K562 (cell line): ENCODE measurements around the gene FNBP1. TPM values are rescaled to one million over a fixed set of nuclear protein-coding genes. Genes with fewer than 3 reads are reported as not detected.

Source experiments
- ESRRB ChIP-seq: fragments of 250-450 bp; sonication (Bioruptor Pico); IDR thresholded peaks from 2 replicates; pipeline ENCODE4 v1.5.0; 2020; ENCODE audit warnings: mild to moderate bottlenecking, moderate library complexity, borderline replicate concordance
- HEY1 ChIP-seq: fragments of 250-450 bp; sonication (Bioruptor Pico); IDR thresholded peaks from 2 replicates; pipeline ENCODE4 v1.5.0; 2020; ENCODE audit warnings: mild to moderate bottlenecking, moderate library complexity, borderline replicate concordance
- KDM2B ChIP-seq: fragments of 250-450 bp; sonication (Bioruptor Pico); IDR thresholded peaks from 2 replicates; pipeline ENCODE4 v1.8.0; 2021; ENCODE audit warnings: mild to moderate bottlenecking, moderate library complexity
- NBN ChIP-seq: fragments of 450-650 bp; IDR thresholded peaks from 2 replicates; pipeline ENCODE4 v1.6.1; 2016; ENCODE audit warnings: low read depth, mild to moderate bottlenecking
- NONO ChIP-seq, 2 experiments: fragments of 200-400 bp in 1 of 2; fragments of 450-650 bp in 1 of 2; formaldehyde crosslinking in 1 of 2; IDR thresholded peaks; 2 replicates each; pipeline ENCODE4 v1.6.1; 2017; ENCODE audit warnings: low read depth in 2 of 2, mild to moderate bottlenecking in 2 of 2, moderate library complexity in 2 of 2, low read length in 1 of 2
- NR2C1 ChIP-seq, 2 experiments: fragments of 450-650 bp; IDR thresholded peaks; 2 replicates each; pipeline ENCODE4 v1.6.1; 2017; ENCODE audit warnings: mild to moderate bottlenecking in 2 of 2, antibody characterized with exemption in 1 of 2, inconsistent platforms in 1 of 2, missing compliant biosample characterization in 1 of 2, missing genetic modification characterization in 1 of 2
- PHF8 ChIP-seq: fragments of 200-600 bp; sonication (generic); IDR thresholded peaks from 2 replicates; pipeline ENCODE4 v1.6.1; 2012; ENCODE audit warnings: mixed run types, mild to moderate bottlenecking, inconsistent platforms, low read length, moderate library complexity, borderline replicate concordance
- SMARCA4 ChIP-seq: fragments of 450-650 bp; IDR thresholded peaks from 2 replicates; pipeline ENCODE4 v1.6.1; 2016
- SMARCB1 ChIP-seq: IDR thresholded peaks from 2 replicates; pipeline ENCODE4 v1.6.1; 2011; ENCODE audit warnings: improper control_type of control experiment, low read depth; ENCODE audit not compliant: insufficient read length
- SP1 ChIP-seq: sonication (generic); formaldehyde crosslinking; IDR thresholded peaks from 2 replicates; pipeline ENCODE4 v1.8.1; 2022; ENCODE audit warnings: mild to moderate bottlenecking, missing genetic modification reagents
- TEAD2 ChIP-seq: fragments of 450-650 bp; IDR thresholded peaks from 2 replicates; pipeline ENCODE4 v1.6.1; 2016; ENCODE audit warnings: missing genetic modification characterization, control low read depth, missing compliant biosample characterization
- TRIM24 ChIP-seq, 2 experiments: fragments of 450-650 bp; IDR thresholded peaks; 2 replicates each; pipeline ENCODE4 v1.6.1; 2016
- ZNF384 ChIP-seq: IDR thresholded peaks from 2 replicates; pipeline ENCODE4 v1.6.1; 2012; ENCODE audit warnings: low read depth, low read length, improper control_type of control experiment
- polyA plus RNA-seq, 8 experiments: library from polyadenylated mRNA; depleted of rRNA in 4 of 8; stranded (reverse) in 5 of 8; unstranded in 3 of 8; fragments of >200 nt; fragmentation: Nextera tagmentation in 2 of 8; fragmentation: Illumina TruSeq in 1 of 8; extraction: Ambion mirVana in 2 of 8; extraction: Trizol in 1 of 8; gene quantifications; 2 replicates each; pipeline versions ENCODE4 v1.2.1 to v1.2.3, GENCODE V29; 2011 to 2014; ENCODE audit warnings: inconsistent platforms in 1 of 8, missing spikeins in 1 of 8
- total RNA-seq, 7 experiments: library from RNA; depleted of rRNA in 6 of 7; stranded (reverse); fragments of >200 nt in 6 of 7; fragmentation: Illumina TruSeq in 2 of 7; extraction: Trizol in 2 of 7; gene quantifications; 2 replicates each; pipeline versions ENCODE4 v1.2.1 to v1.2.3, GENCODE V29; 2011 to 2021; ENCODE audit warnings: low replicate concordance in 1 of 7
- TF ChIP-seq, protein P1 (sequence below), 3 experiments: IDR thresholded peaks in 2 of 3; conservative IDR thresholded peaks in 1 of 3; 2 replicates each; pipeline ENCODE4 v1.5.1; 2011 to 2012; ENCODE audit warnings: low read length in 3 of 3, mild to moderate bottlenecking in 3 of 3, control low read depth in 2 of 3, improper control_type of control experiment in 1 of 3, inconsistent platforms in 1 of 3, low read depth in 1 of 3, mixed read lengths in 1 of 3, moderate library complexity in 1 of 3; ENCODE audit not compliant: insufficient read depth in 2 of 3
- TF ChIP-seq, protein P2 (sequence below): fragments of 250-450 bp; sonication (Bioruptor Pico); IDR thresholded peaks from 2 replicates; pipeline ENCODE4 v1.6.1; 2021; ENCODE audit warnings: mild to moderate bottlenecking
- TF ChIP-seq, protein P3 (sequence below), 2 experiments: fragments of 450-650 bp in 1 of 2; IDR thresholded peaks; 2 replicates each; pipeline ENCODE4 v1.6.1; 2011 to 2017; ENCODE audit warnings: low read depth in 2 of 2, antibody characterized with exemption in 1 of 2, borderline replicate concordance in 1 of 2, low read length in 1 of 2, mild to moderate bottlenecking in 1 of 2, mixed read lengths in 1 of 2; ENCODE audit not compliant: control insufficient read depth in 1 of 2
- TF ChIP-seq, protein P4 (sequence below): fragments of 450-650 bp; IDR thresholded peaks from 2 replicates; pipeline ENCODE4 v1.6.1; 2016; ENCODE audit warnings: antibody characterized with exemption

The FNBP1 gene
- total and polyA plus RNA-seq, 9 of the 15 experiments (the other 6 are each of a cell fraction or from before 2014, with no cell fraction given), result 1.8 to 14.9 (median 7.6) TPM

DNA sequence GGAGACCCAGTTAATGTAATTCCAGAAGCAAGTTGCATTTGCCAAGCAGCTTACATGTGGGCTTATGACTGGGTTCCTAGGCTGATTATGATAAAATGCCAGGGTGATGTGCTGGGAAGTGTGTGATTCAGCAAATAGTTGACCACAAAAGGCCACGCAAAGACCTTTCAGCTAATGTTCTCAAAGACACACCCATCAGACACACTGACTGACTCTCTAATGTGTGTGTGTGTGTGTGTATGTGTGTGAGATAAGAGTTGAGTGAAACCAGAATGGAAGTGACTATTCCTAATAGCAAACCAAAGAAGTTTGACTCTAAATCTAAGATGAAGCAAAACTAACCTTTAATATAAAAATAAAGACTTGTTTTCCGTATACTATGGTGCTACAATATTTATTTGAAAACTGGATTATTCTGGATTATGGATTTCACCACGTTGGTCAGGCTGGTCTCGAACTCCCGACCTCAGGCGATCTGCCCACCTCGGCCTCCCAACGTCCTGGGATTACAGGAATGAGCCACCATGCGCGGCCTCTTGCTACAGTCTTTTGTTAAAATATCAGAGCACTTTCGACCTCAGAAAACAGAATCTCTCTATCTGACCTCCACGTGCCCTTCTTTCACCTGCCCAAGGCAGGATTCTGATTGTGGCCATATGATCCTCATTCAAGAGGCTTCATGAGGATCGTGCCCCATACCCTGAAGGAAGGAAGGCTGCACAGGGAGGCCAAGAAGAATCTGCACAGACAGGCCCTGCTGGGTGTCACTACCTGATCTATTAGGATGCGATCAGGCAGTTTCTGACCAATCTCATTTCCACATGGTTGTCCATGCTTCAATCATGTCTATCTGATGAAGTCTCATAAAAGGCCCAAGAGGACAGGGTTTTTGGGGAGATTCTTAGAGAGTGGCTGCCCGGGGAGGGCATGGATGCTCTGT is 132.1 kb downstream of the FNBP1 start (continued):
- TF ChIP-seq, protein P1, sequence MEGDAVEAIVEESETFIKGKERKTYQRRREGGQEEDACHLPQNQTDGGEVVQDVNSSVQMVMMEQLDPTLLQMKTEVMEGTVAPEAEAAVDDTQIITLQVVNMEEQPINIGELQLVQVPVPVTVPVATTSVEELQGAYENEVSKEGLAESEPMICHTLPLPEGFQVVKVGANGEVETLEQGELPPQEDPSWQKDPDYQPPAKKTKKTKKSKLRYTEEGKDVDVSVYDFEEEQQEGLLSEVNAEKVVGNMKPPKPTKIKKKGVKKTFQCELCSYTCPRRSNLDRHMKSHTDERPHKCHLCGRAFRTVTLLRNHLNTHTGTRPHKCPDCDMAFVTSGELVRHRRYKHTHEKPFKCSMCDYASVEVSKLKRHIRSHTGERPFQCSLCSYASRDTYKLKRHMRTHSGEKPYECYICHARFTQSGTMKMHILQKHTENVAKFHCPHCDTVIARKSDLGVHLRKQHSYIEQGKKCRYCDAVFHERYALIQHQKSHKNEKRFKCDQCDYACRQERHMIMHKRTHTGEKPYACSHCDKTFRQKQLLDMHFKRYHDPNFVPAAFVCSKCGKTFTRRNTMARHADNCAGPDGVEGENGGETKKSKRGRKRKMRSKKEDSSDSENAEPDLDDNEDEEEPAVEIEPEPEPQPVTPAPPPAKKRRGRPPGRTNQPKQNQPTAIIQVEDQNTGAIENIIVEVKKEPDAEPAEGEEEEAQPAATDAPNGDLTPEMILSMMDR (IDR thresholded peaks at IDR 0.05 in 2 of 3, conservative IDR thresholded peaks at IDR 0.05 in 1 of 3; ENCODE audit: insufficient read depth in 2 of 3, low read depth in 1 of 3, low read length in 3 of 3), result no peak
- TF ChIP-seq NR2C1 (IDR thresholded peaks at IDR 0.05) (no peak), NR2C1 (tag; IDR thresholded peaks at IDR 0.05) (no peak), KDM2B (CRISPR knock-in tag) (no peak), TRIM24 (IDR thresholded peaks at IDR 0.05) (peak; percentile 53 to 82; a peak in 2 of 4 replicates), PHF8 (no peak), NBN (peak; percentile 93), TEAD2 (tag) (0 out of 2 replicates have a peak, but pooled peaks have one; percentile 46), ESRRB (CRISPR knock-in tag) (no peak), ZNF384 (peak; percentile 40; the same call in 1 of the 2 replicates), SP1 (0 out of 2 replicates have a peak, but pooled peaks have one; percentile 35), HEY1 (CRISPR knock-in tag) (0 out of 2 replicates have a peak, but pooled peaks have one; percentile 44), SMARCB1 (peak; percentile 74), SMARCA4 (peak; percentile 99), NONO (IDR thresholded peaks at IDR 0.05; ENCODE audit: low read depth in 2 of 2, low read length in 1 of 2) (peak in 1 of 2 experiments; percentile 73; a peak in 1 of 4 replicates)
- TF ChIP-seq, protein P2, sequence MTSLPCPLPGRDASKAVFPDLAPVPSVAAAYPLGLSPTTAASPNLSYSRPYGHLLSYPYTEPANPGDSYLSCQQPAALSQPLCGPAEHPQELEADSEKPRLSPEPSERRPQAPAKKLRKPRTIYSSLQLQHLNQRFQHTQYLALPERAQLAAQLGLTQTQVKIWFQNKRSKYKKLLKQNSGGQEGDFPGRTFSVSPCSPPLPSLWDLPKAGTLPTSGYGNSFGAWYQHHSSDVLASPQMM (CRISPR knock-in tag), result no peak
- TF ChIP-seq, protein P3, sequence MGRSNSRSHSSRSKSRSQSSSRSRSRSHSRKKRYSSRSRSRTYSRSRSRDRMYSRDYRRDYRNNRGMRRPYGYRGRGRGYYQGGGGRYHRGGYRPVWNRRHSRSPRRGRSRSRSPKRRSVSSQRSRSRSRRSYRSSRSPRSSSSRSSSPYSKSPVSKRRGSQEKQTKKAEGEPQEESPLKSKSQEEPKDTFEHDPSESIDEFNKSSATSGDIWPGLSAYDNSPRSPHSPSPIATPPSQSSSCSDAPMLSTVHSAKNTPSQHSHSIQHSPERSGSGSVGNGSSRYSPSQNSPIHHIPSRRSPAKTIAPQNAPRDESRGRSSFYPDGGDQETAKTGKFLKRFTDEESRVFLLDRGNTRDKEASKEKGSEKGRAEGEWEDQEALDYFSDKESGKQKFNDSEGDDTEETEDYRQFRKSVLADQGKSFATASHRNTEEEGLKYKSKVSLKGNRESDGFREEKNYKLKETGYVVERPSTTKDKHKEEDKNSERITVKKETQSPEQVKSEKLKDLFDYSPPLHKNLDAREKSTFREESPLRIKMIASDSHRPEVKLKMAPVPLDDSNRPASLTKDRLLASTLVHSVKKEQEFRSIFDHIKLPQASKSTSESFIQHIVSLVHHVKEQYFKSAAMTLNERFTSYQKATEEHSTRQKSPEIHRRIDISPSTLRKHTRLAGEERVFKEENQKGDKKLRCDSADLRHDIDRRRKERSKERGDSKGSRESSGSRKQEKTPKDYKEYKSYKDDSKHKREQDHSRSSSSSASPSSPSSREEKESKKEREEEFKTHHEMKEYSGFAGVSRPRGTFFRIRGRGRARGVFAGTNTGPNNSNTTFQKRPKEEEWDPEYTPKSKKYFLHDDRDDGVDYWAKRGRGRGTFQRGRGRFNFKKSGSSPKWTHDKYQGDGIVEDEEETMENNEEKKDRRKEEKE (IDR thresholded peaks at IDR 0.05; ENCODE audit: borderline replicate concordance in 1 of 2, control insufficient read depth in 1 of 2, low read depth in 2 of 2, low read length in 1 of 2), result peak in 1 of 2 experiments; percentile 48; a peak in 1 of 4 replicates
- TF ChIP-seq, protein P4, sequence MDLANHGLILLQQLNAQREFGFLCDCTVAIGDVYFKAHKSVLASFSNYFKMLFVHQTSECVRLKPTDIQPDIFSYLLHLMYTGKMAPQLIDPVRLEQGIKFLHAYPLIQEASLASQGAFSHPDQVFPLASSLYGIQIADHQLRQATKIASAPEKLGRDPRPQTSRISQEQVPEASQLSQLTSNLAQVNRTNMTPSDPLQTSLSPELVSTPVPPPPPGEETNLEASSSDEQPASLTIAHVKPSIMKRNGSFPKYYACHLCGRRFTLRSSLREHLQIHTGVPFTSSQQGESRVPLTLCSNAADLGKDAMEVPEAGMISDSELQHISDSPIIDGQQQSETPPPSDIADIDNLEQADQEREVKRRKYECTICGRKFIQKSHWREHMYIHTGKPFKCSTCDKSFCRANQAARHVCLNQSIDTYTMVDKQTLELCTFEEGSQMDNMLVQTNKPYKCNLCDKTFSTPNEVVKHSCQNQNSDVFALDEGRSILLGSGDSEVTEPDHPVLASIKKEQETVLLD, result peak; percentile 83
